Progenitor cell of endocrine pancreas (in vitro differentiated cells): ENCODE measurements around the gene ARMC7. TPM values are rescaled to one million over a fixed set of nuclear protein-coding genes. Genes with fewer than 3 reads are reported as not detected.
"Not testable (repeated sequence)": the region's sequence is repeated elsewhere in the genome, so short reads cannot be mapped to it uniquely, and the experiment has no call there.

Experiments used
- DNase-seq: peaks from one replicate; pipeline ENCODE4 v3.0.0; 2021; ENCODE audit warnings: low spot score; ENCODE audit not compliant: unreplicated experiment
- H3K27ac Mint-ChIP-seq: 2 replicates; pipeline ENCODE4 v1.8.0; 2021; ENCODE audit warnings: mild to moderate bottlenecking, moderate library complexity, mixed read lengths
- H3K27me3 Mint-ChIP-seq: 2 replicates; pipeline ENCODE4 v1.8.0; 2021; ENCODE audit warnings: mixed read lengths
- H3K36me3 Mint-ChIP-seq: 2 replicates; pipeline ENCODE4 v1.8.0; 2022; ENCODE audit warnings: mixed read lengths; ENCODE audit not compliant: insufficient read depth
- H3K4me1 Mint-ChIP-seq: 2 replicates; pipeline ENCODE4 v1.8.0; 2021; ENCODE audit warnings: low read depth, mixed read lengths
- H3K4me3 Mint-ChIP-seq: 2 replicates; pipeline ENCODE4 v1.8.0; 2021; ENCODE audit warnings: low read depth, mild to moderate bottlenecking, moderate library complexity, mixed read lengths
- H3K9me3 Mint-ChIP-seq: 2 replicates; pipeline ENCODE4 v1.8.0; 2021; ENCODE audit warnings: low read depth, mixed read lengths
- total RNA-seq: library from RNA; stranded (reverse); gene quantifications from 2 replicates; pipeline ENCODE4 v1.2.1, GENCODE V29; 2021
- TF ChIP-seq, protein P1 (sequence below): fragments of 200-600 bp; sonication (generic); IDR thresholded peaks from one replicate; pipeline ENCODE4 v1.5.0; 2021; ENCODE audit warnings: antibody characterized with exemption, mild to moderate bottlenecking; ENCODE audit not compliant: unreplicated experiment

ARMC7 gene
- total RNA-seq, 1 donor from 2014 or later, result 16.7 TPM

DNA sequence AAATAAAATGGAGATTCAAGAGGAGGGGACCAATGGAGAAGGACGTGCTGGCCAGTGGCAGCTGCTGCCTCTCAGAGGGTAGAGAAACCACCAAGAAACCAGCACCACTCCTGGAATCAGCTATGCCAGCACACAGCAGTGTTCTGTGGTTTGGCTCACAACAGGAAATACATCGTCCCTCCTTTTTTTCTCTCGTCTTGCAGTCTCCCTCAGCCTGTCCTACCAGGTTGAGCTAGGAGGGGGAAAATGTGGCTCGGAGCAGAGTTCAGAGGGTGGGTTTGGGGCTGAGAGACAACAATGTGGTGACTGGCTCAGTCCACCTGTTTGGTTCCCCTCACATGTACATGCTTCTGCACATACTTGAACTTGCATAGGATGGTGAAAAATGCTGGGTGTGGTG, 41.9 kb upstream of the ARMC7 start:
- no peak for DNase-seq
- no peak overlapping the region for H3K4me3 Mint-ChIP-seq
- no peaks in the 10 kb centered on the region for H3K4me1 Mint-ChIP-seq
- no peaks in the 10 kb centered on the region for H3K27me3 Mint-ChIP-seq
- H3K27ac Mint-ChIP-seq, result no peak overlapping the region
- TF ChIP-seq, protein P1, sequence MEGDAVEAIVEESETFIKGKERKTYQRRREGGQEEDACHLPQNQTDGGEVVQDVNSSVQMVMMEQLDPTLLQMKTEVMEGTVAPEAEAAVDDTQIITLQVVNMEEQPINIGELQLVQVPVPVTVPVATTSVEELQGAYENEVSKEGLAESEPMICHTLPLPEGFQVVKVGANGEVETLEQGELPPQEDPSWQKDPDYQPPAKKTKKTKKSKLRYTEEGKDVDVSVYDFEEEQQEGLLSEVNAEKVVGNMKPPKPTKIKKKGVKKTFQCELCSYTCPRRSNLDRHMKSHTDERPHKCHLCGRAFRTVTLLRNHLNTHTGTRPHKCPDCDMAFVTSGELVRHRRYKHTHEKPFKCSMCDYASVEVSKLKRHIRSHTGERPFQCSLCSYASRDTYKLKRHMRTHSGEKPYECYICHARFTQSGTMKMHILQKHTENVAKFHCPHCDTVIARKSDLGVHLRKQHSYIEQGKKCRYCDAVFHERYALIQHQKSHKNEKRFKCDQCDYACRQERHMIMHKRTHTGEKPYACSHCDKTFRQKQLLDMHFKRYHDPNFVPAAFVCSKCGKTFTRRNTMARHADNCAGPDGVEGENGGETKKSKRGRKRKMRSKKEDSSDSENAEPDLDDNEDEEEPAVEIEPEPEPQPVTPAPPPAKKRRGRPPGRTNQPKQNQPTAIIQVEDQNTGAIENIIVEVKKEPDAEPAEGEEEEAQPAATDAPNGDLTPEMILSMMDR, result no peak
- H3K9me3 Mint-ChIP-seq, result no peaks in the 10 kb centered on the region
- peaks cover 3% of the 10 kb centered on the region for H3K36me3 Mint-ChIP-seq

DNA sequence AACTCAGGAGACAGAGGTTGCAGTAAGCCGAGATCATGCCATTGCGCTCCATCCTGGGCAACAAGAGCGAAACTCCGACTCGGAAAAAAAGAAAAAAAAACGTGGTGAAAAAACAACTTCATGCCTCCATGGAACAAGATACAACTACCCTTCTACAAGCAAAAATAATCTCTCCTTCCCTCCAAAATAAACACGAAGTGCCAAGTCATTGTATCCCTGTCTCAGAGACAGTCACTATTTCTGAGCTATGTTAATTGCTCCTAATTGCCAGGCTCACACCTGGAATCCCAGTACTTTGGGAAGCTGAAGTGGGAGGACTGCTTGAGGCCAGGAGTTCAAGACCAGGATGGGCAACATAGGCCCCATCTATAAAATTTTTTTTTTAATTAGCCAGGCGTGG, 41.0 kb upstream of the ARMC7 start:
- TF ChIP-seq, protein P1, result no peak
- no peak overlapping the region for H3K4me3 Mint-ChIP-seq
- DNase-seq, result no peak
- no peaks in the 10 kb centered on the region for H3K4me1 Mint-ChIP-seq
- H3K27me3 Mint-ChIP-seq, result no peaks in the 10 kb centered on the region
- no peaks in the 10 kb centered on the region for H3K9me3 Mint-ChIP-seq
- peaks cover 3% of the 10 kb centered on the region for H3K36me3 Mint-ChIP-seq
- H3K27ac Mint-ChIP-seq, result no peak overlapping the region

DNA sequence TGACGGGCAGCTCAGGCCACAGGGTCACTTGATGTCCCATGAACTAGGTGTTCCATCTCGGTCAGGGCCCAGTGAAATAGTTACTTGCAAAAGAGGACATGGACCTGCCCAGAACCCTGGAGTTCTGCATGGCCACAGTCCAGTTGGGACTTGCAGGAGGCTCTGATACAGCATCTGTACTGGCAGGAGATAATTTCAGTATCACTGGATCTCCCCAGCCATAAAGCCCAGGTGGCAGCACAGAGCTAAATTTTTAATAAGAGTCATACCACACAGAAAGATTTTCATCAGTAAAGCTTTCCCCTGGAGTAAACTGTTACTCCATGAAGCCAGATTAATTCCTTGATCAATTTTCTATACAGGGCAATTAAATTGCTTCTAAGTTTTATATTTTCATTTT, 40.0 kb upstream of the ARMC7 start:
- Mint-ChIP-seq H3K27ac (no peak overlapping the region), H3K4me3 (no peak overlapping the region)

DNA sequence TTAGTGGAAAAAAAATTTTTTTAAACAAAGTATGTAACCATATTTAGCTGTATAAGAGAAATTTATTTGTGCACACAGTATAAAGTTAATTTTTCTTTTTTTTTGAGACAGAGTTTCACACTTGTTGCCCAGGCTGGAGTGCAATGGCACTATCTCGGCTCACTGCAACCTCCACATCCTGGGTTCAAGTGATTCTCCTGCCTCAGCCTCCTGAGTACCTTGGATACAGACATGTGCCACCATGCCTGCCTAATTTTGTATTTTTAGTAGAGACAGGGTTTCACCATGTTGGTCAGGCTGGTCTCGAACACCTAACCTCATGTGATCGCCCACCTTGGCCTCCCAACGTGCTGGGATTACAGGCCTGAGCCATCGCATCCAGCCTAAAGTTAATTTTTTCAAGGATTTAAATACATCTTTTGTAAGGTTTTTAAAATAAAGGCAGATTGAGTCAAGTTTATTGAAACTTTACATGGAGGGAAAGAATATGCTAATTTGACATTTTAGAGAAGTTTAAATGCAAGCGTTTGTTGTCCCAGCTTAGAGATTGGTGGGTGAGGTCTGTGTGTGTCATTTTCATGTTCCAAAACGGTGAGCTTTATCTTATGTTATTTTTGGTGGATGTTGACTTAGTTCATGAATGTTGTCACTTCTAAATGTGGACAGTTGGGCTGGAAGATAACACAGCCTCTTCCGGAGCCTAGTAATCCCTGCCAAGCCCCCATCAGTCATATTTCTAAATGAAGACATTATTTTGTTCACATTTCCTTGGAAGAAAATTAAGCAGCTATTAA, 38.1 kb upstream of the ARMC7 start:
- not testable (repeated sequence) for H3K27me3 Mint-ChIP-seq, H3K9me3 Mint-ChIP-seq, H3K4me3 Mint-ChIP-seq

More for the DNA sequence above, 40.0 kb upstream of the ARMC7 start:
- Mint-ChIP-seq H3K4me1 (no peaks in the 10 kb centered on the region), H3K9me3 (no peaks in the 10 kb centered on the region), H3K36me3 (no peaks in the 10 kb centered on the region), H3K27me3 (no peaks in the 10 kb centered on the region)
- TF ChIP-seq, protein P1, result no peak
- DNase-seq, result no peak

DNA sequence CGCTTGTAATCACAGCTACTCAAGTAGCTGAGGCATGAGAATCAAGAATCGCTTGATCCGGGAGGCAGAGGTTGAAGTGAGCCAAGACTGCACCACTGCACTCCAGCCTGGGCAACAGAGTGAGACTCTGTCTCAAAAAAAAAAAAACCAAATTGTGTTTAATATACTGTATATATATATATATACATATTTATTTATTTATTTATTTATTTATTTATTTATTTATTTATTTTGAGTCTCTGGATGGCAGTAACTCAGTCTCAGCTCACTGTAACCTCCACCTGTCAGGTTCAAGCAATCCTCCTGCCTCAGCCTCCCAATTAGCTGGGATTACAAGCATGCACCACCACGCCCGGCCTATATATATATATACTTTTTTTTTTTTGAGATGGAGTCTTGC, 36.9 kb upstream of the ARMC7 start:
- not testable (repeated sequence) for H3K27ac Mint-ChIP-seq, H3K4me1 Mint-ChIP-seq, H3K36me3 Mint-ChIP-seq, H3K9me3 Mint-ChIP-seq, H3K4me3 Mint-ChIP-seq, DNase-seq, H3K27me3 Mint-ChIP-seq

More for the DNA sequence above, 38.1 kb upstream of the ARMC7 start:
- not testable (repeated sequence) for H3K36me3 Mint-ChIP-seq, H3K27ac Mint-ChIP-seq, H3K4me1 Mint-ChIP-seq, DNase-seq

DNA sequence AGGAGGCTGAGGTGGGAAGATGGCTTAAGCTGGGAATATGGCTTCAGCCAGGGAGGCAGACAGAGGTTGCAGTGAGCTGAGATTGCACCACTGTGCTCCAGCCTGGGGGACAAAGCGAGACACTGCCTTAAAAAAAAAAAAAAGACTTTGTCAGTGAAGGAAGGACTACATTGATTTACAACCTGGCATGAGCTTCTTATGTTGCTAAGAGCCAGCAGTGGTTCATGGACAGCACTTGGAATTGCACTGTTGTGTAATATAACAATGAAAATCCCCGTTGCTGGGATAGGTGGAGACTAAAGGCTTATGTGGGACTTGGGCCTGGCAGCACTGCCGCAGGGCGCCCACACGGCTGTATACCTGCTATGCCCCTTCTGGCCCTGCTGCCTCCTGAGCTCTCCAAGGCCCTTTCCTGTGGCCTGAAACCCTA, 36.1 kb upstream of the ARMC7 start:
- H3K27me3 Mint-ChIP-seq, result no peaks in the 10 kb centered on the region
- no peak overlapping the region for H3K27ac Mint-ChIP-seq
- peaks cover 4% of the 10 kb centered on the region for H3K4me1 Mint-ChIP-seq
- H3K9me3 Mint-ChIP-seq, result no peaks in the 10 kb centered on the region
- no peaks in the 10 kb centered on the region for H3K36me3 Mint-ChIP-seq
- TF ChIP-seq, protein P1, result no peak
- DNase-seq, result no peak
- no peak overlapping the region for H3K4me3 Mint-ChIP-seq
